ENCODE measurements around the gene PRSS22. TPM values are rescaled to one million over a fixed set of nuclear protein-coding genes. Genes with fewer than 3 reads are reported as not detected.

PRSS22 gene
- total RNA-seq, 2 experiments from 2014 or later: not detected

DNA sequence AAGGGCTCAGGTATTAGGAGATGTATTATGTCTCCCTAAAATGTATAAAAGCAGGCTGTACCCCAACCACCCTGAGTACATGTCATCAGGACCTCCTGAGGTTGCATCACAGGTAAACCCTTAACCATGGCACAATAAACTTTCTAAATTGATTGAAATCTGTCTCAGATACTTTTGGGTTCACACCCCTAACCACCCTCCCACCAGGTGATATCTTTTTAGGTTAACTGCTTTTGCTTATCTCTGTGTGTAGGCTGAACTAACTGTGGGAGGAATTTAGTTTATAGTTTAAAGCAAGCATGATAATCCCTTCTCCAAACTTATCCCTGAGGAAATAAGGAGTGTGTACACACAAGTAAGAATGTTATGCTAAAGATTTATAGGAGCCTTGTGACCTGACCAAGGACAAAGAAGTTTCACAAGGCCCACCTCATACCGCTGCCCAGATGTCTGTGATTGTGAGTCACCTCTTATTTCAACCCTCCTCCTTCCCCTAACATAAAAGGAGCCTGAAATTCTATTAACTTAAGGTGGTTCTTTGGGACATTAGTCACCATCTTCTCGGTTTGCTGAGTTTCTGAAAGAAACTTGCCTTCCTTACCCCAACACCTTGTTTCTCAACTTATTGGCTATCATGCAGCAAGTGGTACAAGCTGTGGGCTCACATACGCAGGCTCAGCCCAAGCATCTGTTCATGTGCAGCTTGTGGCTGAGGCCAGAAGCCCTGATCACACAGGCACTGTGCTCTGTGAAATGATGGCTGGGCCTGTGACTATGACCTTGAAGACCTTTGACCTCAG is 11.3 kb downstream of the PRSS22 start:
- CTCF ChIA-PET (ENCODE audit: unreplicated experiment): no interaction called here
- no peaks in the 10 kb centered on the region for H3K9me3 ChIP-seq (ENCODE audit: low read length)
- H3K27ac ChIP-seq (ENCODE audit: low read depth, low read length, poor library complexity, severe bottlenecking): no peak overlapping the region
- H3K4me1 ChIP-seq (ENCODE audit: insufficient read depth, low read length, poor library complexity, severe bottlenecking): no peaks in the 10 kb centered on the region
- no TSS peak for BruUV-seq (replicated peaks)
- H3K36me3 ChIP-seq (ENCODE audit: insufficient read depth, low read length): no peaks in the 10 kb centered on the region
- no peaks in the 10 kb centered on the region for H3K79me2 ChIP-seq (ENCODE audit: insufficient read depth, low read depth, low read length)
- TF ChIP-seq, protein P1, sequence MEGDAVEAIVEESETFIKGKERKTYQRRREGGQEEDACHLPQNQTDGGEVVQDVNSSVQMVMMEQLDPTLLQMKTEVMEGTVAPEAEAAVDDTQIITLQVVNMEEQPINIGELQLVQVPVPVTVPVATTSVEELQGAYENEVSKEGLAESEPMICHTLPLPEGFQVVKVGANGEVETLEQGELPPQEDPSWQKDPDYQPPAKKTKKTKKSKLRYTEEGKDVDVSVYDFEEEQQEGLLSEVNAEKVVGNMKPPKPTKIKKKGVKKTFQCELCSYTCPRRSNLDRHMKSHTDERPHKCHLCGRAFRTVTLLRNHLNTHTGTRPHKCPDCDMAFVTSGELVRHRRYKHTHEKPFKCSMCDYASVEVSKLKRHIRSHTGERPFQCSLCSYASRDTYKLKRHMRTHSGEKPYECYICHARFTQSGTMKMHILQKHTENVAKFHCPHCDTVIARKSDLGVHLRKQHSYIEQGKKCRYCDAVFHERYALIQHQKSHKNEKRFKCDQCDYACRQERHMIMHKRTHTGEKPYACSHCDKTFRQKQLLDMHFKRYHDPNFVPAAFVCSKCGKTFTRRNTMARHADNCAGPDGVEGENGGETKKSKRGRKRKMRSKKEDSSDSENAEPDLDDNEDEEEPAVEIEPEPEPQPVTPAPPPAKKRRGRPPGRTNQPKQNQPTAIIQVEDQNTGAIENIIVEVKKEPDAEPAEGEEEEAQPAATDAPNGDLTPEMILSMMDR (conservative IDR thresholded peaks at IDR 0.05; ENCODE audit: low read length): no peak
- TF ChIP-seq EZH2phosphoT487 (IDR thresholded peaks at IDR 0.05; ENCODE audit: borderline replicate concordance, low read depth, low read length): no peak
- no peaks in the 10 kb centered on the region for H4K20me1 ChIP-seq (ENCODE audit: insufficient read depth, low read length)
- H2AFZ ChIP-seq (ENCODE audit: low read length): no peak overlapping the region
- no peak overlapping the region for H3K4me2 ChIP-seq (ENCODE audit: low read length)
- POLR2A ChIA-PET: no interaction called here
- no peak for DNase-seq (ENCODE audit: low spot score)
- no peaks in the 10 kb centered on the region for H3K9me2 ChIP-seq (ENCODE audit: insufficient read depth, low read length)
- no peak overlapping the region for H3K4me3 ChIP-seq (ENCODE audit: low read depth, low read length, poor library complexity, severe bottlenecking)
- intact Hi-C loops (cut with micrococcal nuclease; ENCODE audit: unreplicated experiment): no loop called here

DNA sequence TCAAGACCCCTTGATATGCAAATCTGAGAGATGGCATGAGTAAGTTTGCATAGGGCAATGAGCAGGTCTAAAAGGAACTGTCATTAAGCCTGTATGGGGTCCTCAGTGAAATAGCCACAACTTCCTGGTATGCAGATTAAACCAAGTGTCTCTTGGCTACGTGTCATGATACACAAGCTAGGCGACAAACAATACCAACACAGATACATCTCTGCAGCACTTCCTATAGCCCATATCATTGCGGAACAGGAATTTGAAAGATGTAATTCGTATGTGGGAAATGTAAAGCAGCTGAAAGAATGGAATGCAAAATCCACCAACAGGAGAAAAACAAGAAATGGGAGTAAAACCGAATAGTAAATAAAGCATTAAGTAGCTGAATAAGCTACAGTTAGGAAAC is 12.9 kb downstream of the PRSS22 start:
- Histone ChIP-seq H3K27ac (ENCODE audit: low read depth, low read length, poor library complexity, severe bottlenecking) (no peak overlapping the region), H3K9me2 (ENCODE audit: insufficient read depth, low read length) (no peaks in the 10 kb centered on the region), H3K9me3 (ENCODE audit: low read length) (no peaks in the 10 kb centered on the region), H3K36me3 (ENCODE audit: insufficient read depth, low read length) (no peaks in the 10 kb centered on the region), H2AFZ (ENCODE audit: low read length) (peak overlapping the region; percentile 31; the same call in 1 of the 2 replicates), H4K20me1 (ENCODE audit: insufficient read depth, low read length) (no peaks in the 10 kb centered on the region), H3K4me1 (ENCODE audit: insufficient read depth, low read length, poor library complexity, severe bottlenecking) (no peaks in the 10 kb centered on the region), H3K4me2 (ENCODE audit: low read length) (no peak overlapping the region), H3K4me3 (ENCODE audit: low read depth, low read length, poor library complexity, severe bottlenecking) (no peak overlapping the region), H3K79me2 (ENCODE audit: insufficient read depth, low read depth, low read length) (no peaks in the 10 kb centered on the region)
- no peak for DNase-seq (ENCODE audit: low spot score)
- ChIA-PET CTCF (ENCODE audit: unreplicated experiment) (no interaction called here), POLR2A (no interaction called here)
- BruUV-seq (replicated peaks): no TSS peak
- no peak for TF ChIP-seq EZH2phosphoT487 (IDR thresholded peaks at IDR 0.05; ENCODE audit: borderline replicate concordance, low read depth, low read length)
- TF ChIP-seq, protein P1 (conservative IDR thresholded peaks at IDR 0.05; ENCODE audit: low read length): no peak
- intact Hi-C loops (cut with micrococcal nuclease; ENCODE audit: unreplicated experiment): no loop called here

DNA sequence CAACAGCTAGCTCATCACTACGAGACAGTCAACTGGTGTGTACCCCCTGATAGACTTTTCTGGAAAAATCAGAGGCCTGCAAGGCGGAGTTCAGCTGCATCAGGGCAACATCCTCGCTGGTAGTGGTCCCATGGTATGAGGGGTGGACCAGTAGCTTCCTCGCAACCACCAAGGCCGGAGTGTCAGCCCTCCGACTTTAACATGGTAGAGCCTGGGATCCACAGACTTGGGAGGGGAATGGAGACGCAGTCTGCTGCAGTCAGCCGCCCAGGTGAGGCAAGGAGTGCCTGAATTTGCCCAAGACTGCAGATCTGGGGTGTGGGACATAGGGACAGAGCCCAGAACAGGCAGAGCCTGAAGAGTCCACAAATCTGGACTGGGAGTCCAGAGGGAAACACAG is 14.4 kb downstream of the PRSS22 start:
- no TSS peak for BruUV-seq (replicated peaks)
- Histone ChIP-seq H3K79me2 (ENCODE audit: insufficient read depth, low read depth, low read length) (no peaks in the 10 kb centered on the region), H3K9me2 (ENCODE audit: insufficient read depth, low read length) (no peaks in the 10 kb centered on the region), H3K4me3 (ENCODE audit: low read depth, low read length, poor library complexity, severe bottlenecking) (no peak overlapping the region), H2AFZ (ENCODE audit: low read length) (no peak overlapping the region), H3K36me3 (ENCODE audit: insufficient read depth, low read length) (no peaks in the 10 kb centered on the region), H3K4me1 (ENCODE audit: insufficient read depth, low read length, poor library complexity, severe bottlenecking) (no peaks in the 10 kb centered on the region), H3K9me3 (ENCODE audit: low read length) (no peaks in the 10 kb centered on the region), H4K20me1 (ENCODE audit: insufficient read depth, low read length) (no peaks in the 10 kb centered on the region), H3K27ac (ENCODE audit: low read depth, low read length, poor library complexity, severe bottlenecking) (no peak overlapping the region), H3K4me2 (ENCODE audit: low read length) (no peak overlapping the region)
- intact Hi-C loops (cut with micrococcal nuclease; ENCODE audit: unreplicated experiment): no loop called here
- DNase-seq (ENCODE audit: low spot score): no peak
- ChIA-PET POLR2A (no interaction called here), CTCF (ENCODE audit: unreplicated experiment) (no interaction called here)
- no peak for TF ChIP-seq EZH2phosphoT487 (IDR thresholded peaks at IDR 0.05; ENCODE audit: borderline replicate concordance, low read depth, low read length)
- TF ChIP-seq, protein P1 (conservative IDR thresholded peaks at IDR 0.05; ENCODE audit: low read length): no peak
